A673 (cell line): ENCODE data around the gene SUSD4.

Experiments used
- CTCF ChIP-seq: fragments of 300-800, 200-600 bp; sonication (generic); conservative IDR thresholded peaks from 2 replicates; pipeline ENCODE4 v1.5.1; 2017; ENCODE audit warnings: low read depth, mild to moderate bottlenecking, antibody characterized with exemption, low read length, moderate library complexity, mixed read lengths
- EZH2 ChIP-seq: fragments of 200-600 bp; sonication (generic); IDR thresholded peaks from 2 replicates; pipeline ENCODE4 v1.6.1; 2017; ENCODE audit warnings: borderline replicate concordance, low read depth, mild to moderate bottlenecking, mixed read lengths, antibody characterized with exemption, low read length; ENCODE audit not compliant: poor library complexity, severe bottlenecking

GRCh38 chr1:223199094-223199647 is 164.8 kb downstream of the SUSD4 start:
- TF ChIP-seq EZH2 (no peak), CTCF (no peak)
